HG02610 (cell line): Measurements from ENCODE around the gene ACAA1.
"Not testable (repeated sequence)": the region's sequence is repeated elsewhere in the genome, so short reads cannot be mapped to it uniquely, and the experiment has no call there.

ENCODE experiments used
- ATAC-seq: cut with Tn5 transposase; IDR thresholded peaks from one replicate; pipeline ENCODE4 v1.9.1; 2021; ENCODE audit warnings: mild to moderate bottlenecking, moderate library complexity; ENCODE audit not compliant: unreplicated experiment

The ACAA1 gene

GRCh38 chr3:38136777-38137614 is at the start of gene ACAA1:
ACAA1 (minus strand) TSS chr3:38137127; CDS start chr3:38137035, 92 bp downstream.
- peak; percentile 91 for ATAC-seq

- ATAC-seq, result no peak
These were observed 40.3 kb upstream of the ACAA1 start for GRCh38 chr3:38177181-38177580.

- no peak for ATAC-seq
These were observed 37.0 kb upstream of the ACAA1 start for GRCh38 chr3:38173834-38174418.

GRCh38 chr3:38171622-38172021 is 34.7 kb upstream of the ACAA1 start:
- no peak for ATAC-seq

- ATAC-seq, result no peak
These were observed 33.8 kb upstream of the ACAA1 start for GRCh38 chr3:38170722-38171121.

GRCh38 chr3:38169027-38169317 is 32.0 kb upstream of the ACAA1 start:
- ATAC-seq, result no peak

- no peak for ATAC-seq
These were observed 31.5 kb upstream of the ACAA1 start for GRCh38 chr3:38168151-38169026.

- no peak for ATAC-seq
These were observed 30.7 kb upstream of the ACAA1 start for GRCh38 chr3:38167591-38167990.

- ATAC-seq, result no peak
These were observed 28.9 kb upstream of the ACAA1 start for GRCh38 chr3:38165722-38166387.

GRCh38 chr3:38164952-38165721 is 28.2 kb upstream of the ACAA1 start, which contains the start of gene OXSR1:
OXSR1 (plus strand) TSS chr3:38165537; CDS start chr3:38165877, 340 bp downstream.
- ATAC-seq, result peak; percentile 92

- peak; percentile 15 for ATAC-seq
These were observed 27.7 kb upstream of the ACAA1 start for GRCh38 chr3:38164643-38164951.

GRCh38 chr3:38163841-38164642 is 27.1 kb upstream of the ACAA1 start:
- ATAC-seq, result no peak

- no peak for ATAC-seq
These were observed 26.4 kb upstream of the ACAA1 start for GRCh38 chr3:38163117-38163840.

- not testable (repeated sequence) for ATAC-seq
These were observed 23.8 kb upstream of the ACAA1 start for GRCh38 chr3:38160704-38161103.

- no peak for ATAC-seq
These were observed 21.5 kb upstream of the ACAA1 start for GRCh38 chr3:38158472-38158871.

- no peak for ATAC-seq
These were observed 20.7 kb upstream of the ACAA1 start for GRCh38 chr3:38157595-38157994.

GRCh38 chr3:38157117-38157516 is 20.2 kb upstream of the ACAA1 start:
- ATAC-seq, result no peak

- ATAC-seq, result no peak
These were observed 18.9 kb upstream of the ACAA1 start for GRCh38 chr3:38155825-38156224.
